ENCODE data around the gene TIMP2. TPM values are rescaled to one million over a fixed set of nuclear protein-coding genes. Genes with fewer than 3 reads are reported as not detected.

The TIMP2 gene
- total and polyA plus RNA-seq, 2 of the 13 experiments (the other 11 are each of a cell fraction or from before 2014, with no cell fraction given): 3.8 to 8.5 TPM

GRCh38 chr17:78865682-78866390 is 59.4 kb downstream of the TIMP2 start (continued):
- TF ChIP-seq, protein P1, sequence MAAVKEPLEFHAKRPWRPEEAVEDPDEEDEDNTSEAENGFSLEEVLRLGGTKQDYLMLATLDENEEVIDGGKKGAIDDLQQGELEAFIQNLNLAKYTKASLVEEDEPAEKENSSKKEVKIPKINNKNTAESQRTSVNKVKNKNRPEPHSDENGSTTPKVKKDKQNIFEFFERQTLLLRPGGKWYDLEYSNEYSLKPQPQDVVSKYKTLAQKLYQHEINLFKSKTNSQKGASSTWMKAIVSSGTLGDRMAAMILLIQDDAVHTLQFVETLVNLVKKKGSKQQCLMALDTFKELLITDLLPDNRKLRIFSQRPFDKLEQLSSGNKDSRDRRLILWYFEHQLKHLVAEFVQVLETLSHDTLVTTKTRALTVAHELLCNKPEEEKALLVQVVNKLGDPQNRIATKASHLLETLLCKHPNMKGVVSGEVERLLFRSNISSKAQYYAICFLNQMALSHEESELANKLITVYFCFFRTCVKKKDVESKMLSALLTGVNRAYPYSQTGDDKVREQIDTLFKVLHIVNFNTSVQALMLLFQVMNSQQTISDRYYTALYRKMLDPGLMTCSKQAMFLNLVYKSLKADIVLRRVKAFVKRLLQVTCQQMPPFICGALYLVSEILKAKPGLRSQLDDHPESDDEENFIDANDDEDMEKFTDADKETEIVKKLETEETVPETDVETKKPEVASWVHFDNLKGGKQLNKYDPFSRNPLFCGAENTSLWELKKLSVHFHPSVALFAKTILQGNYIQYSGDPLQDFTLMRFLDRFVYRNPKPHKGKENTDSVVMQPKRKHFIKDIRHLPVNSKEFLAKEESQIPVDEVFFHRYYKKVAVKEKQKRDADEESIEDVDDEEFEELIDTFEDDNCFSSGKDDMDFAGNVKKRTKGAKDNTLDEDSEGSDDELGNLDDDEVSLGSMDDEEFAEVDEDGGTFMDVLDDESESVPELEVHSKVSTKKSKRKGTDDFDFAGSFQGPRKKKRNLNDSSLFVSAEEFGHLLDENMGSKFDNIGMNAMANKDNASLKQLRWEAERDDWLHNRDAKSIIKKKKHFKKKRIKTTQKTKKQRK (IDR thresholded peaks at IDR 0.05; ENCODE audit: low read length): no peak
- TF ChIP-seq ZNF230 (CRISPR knock-in tag; IDR thresholded peaks at IDR 0.05): peak; percentile 55; the same call in 1 of the 2 replicates
- TF ChIP-seq, protein P2, sequence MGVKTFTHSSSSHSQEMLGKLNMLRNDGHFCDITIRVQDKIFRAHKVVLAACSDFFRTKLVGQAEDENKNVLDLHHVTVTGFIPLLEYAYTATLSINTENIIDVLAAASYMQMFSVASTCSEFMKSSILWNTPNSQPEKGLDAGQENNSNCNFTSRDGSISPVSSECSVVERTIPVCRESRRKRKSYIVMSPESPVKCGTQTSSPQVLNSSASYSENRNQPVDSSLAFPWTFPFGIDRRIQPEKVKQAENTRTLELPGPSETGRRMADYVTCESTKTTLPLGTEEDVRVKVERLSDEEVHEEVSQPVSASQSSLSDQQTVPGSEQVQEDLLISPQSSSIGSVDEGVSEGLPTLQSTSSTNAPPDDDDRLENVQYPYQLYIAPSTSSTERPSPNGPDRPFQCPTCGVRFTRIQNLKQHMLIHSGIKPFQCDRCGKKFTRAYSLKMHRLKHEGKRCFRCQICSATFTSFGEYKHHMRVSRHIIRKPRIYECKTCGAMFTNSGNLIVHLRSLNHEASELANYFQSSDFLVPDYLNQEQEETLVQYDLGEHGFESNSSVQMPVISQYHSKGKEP (CRISPR knock-in tag; IDR thresholded peaks at IDR 0.05): no peak
- no peak for TF ChIP-seq IKZF1 (IDR thresholded peaks at IDR 0.05)
- no peak for TF ChIP-seq ZNF160 (CRISPR knock-in tag; IDR thresholded peaks at IDR 0.05)
- peak; percentile 51; the same call in 1 of the 2 replicates for TF ChIP-seq MYC (CRISPR knock-in tag; IDR thresholded peaks at IDR 0.05; ENCODE audit: borderline replicate concordance)
- TF ChIP-seq HOXA3 (CRISPR knock-in tag; IDR thresholded peaks at IDR 0.05): peak; percentile 68
- TF ChIP-seq EEA1 (CRISPR knock-in tag; IDR thresholded peaks at IDR 0.05; ENCODE audit: borderline replicate concordance): no peak
- TF ChIP-seq STAT5B (CRISPR knock-in tag; IDR thresholded peaks at IDR 0.05): no peak
- peak; percentile 54; the same call in 1 of the 2 replicates for TF ChIP-seq ISL2 (CRISPR knock-in tag; IDR thresholded peaks at IDR 0.05)
- TF ChIP-seq ZNF563 (CRISPR knock-in tag; IDR thresholded peaks at IDR 0.05): no peak
- TF ChIP-seq REPIN1 (CRISPR knock-in tag; IDR thresholded peaks at IDR 0.05; ENCODE audit: borderline replicate concordance, low read depth): peak; percentile 51; the same call in 1 of the 2 replicates
- no peak for TF ChIP-seq SYNCRIP (IDR thresholded peaks at IDR 0.05; ENCODE audit: insufficient read depth, low read depth, low read length)
- no peak for TF ChIP-seq ZNF552 (CRISPR knock-in tag; IDR thresholded peaks at IDR 0.05; ENCODE audit: borderline replicate concordance)
- no peak for TF ChIP-seq ZBTB42 (CRISPR knock-in tag; IDR thresholded peaks at IDR 0.05)
- TF ChIP-seq, protein P3, sequence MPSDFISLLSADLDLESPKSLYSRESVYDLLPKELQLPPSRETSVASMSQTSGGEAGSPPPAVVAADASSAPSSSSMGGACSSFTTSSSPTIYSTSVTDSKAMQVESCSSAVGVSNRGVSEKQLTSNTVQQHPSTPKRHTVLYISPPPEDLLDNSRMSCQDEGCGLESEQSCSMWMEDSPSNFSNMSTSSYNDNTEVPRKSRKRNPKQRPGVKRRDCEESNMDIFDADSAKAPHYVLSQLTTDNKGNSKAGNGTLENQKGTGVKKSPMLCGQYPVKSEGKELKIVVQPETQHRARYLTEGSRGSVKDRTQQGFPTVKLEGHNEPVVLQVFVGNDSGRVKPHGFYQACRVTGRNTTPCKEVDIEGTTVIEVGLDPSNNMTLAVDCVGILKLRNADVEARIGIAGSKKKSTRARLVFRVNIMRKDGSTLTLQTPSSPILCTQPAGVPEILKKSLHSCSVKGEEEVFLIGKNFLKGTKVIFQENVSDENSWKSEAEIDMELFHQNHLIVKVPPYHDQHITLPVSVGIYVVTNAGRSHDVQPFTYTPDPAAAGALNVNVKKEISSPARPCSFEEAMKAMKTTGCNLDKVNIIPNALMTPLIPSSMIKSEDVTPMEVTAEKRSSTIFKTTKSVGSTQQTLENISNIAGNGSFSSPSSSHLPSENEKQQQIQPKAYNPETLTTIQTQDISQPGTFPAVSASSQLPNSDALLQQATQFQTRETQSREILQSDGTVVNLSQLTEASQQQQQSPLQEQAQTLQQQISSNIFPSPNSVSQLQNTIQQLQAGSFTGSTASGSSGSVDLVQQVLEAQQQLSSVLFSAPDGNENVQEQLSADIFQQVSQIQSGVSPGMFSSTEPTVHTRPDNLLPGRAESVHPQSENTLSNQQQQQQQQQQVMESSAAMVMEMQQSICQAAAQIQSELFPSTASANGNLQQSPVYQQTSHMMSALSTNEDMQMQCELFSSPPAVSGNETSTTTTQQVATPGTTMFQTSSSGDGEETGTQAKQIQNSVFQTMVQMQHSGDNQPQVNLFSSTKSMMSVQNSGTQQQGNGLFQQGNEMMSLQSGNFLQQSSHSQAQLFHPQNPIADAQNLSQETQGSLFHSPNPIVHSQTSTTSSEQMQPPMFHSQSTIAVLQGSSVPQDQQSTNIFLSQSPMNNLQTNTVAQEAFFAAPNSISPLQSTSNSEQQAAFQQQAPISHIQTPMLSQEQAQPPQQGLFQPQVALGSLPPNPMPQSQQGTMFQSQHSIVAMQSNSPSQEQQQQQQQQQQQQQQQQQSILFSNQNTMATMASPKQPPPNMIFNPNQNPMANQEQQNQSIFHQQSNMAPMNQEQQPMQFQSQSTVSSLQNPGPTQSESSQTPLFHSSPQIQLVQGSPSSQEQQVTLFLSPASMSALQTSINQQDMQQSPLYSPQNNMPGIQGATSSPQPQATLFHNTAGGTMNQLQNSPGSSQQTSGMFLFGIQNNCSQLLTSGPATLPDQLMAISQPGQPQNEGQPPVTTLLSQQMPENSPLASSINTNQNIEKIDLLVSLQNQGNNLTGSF (CRISPR knock-in tag; IDR thresholded peaks at IDR 0.05): no peak
- no peak for TF ChIP-seq KDM1A (CRISPR knock-in tag; IDR thresholded peaks at IDR 0.05)
- TF ChIP-seq, protein P4, sequence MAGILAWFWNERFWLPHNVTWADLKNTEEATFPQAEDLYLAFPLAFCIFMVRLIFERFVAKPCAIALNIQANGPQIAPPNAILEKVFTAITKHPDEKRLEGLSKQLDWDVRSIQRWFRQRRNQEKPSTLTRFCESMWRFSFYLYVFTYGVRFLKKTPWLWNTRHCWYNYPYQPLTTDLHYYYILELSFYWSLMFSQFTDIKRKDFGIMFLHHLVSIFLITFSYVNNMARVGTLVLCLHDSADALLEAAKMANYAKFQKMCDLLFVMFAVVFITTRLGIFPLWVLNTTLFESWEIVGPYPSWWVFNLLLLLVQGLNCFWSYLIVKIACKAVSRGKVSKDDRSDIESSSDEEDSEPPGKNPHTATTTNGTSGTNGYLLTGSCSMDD (CRISPR knock-in tag; IDR thresholded peaks at IDR 0.05): no peak
